HUES48 (cell line): ENCODE data around the gene TBC1D22B.
"Not testable (repeated sequence)": the region's sequence is repeated elsewhere in the genome, so short reads cannot be mapped to it uniquely, and the experiment has no call there.

Source experiments
- H3K27ac ChIP-seq: one replicate; pipeline ENCODE4 v1.7.0; 2013; ENCODE audit warnings: low read depth, low read length, inconsistent platforms
- H3K27me3 ChIP-seq: 2 replicates; pipeline ENCODE4 v1.6.1; 2013; ENCODE audit warnings: mild to moderate bottlenecking, low read length; ENCODE audit not compliant: control insufficient read depth, insufficient read depth
- H3K36me3 ChIP-seq: 2 replicates; pipeline ENCODE4 v1.6.1; 2013; ENCODE audit warnings: low read length; ENCODE audit not compliant: control insufficient read depth, insufficient read depth
- H3K4me1 ChIP-seq: 2 replicates; pipeline ENCODE4 v1.6.1; 2013; ENCODE audit warnings: mild to moderate bottlenecking, low read length; ENCODE audit not compliant: control insufficient read depth, insufficient read depth
- H3K4me3 ChIP-seq: 2 replicates; pipeline ENCODE4 v1.5.1; 2013; ENCODE audit warnings: mild to moderate bottlenecking, low read depth, low read length
- H3K9ac ChIP-seq: 2 replicates; pipeline ENCODE4 v1.6.1; 2013; ENCODE audit warnings: mild to moderate bottlenecking, low read depth, low read length, moderate library complexity
- H3K9me3 ChIP-seq: 2 replicates; pipeline ENCODE4 v1.6.1; 2013; ENCODE audit warnings: low read length; ENCODE audit not compliant: control insufficient read depth, insufficient read depth

Gene TBC1D22B

DNA sequence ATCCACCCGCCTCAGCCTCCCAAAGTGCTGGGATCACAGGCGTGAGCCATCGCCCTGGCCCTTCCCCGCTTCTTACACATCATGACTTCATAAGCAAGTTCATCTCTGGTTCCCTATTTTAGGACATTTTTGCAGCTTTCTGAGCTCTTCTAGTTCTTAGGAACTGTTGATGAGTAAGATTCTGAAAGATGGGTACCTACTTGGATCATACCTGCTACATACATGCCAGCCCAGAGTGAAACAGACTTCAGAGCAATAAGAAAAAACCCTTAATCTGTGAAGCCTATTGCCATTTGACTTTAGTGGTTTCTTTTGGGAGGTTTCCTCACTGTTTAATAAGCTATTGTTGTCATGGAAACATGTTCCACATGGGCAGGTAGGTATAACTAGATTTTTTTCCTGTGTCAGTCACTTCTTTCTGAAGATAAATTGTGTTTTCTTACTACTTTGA, 28.3 kb downstream of the TBC1D22B start:
- H3K9ac ChIP-seq = no peak overlapping the region
- peaks cover 78% of the 10 kb centered on the region for H3K36me3 ChIP-seq
- H3K4me3 ChIP-seq = no peak overlapping the region
- H3K27ac ChIP-seq = no peak overlapping the region
- no peaks in the 10 kb centered on the region for H3K27me3 ChIP-seq
- no peaks in the 10 kb centered on the region for H3K9me3 ChIP-seq
- H3K4me1 ChIP-seq = no peaks in the 10 kb centered on the region

DNA sequence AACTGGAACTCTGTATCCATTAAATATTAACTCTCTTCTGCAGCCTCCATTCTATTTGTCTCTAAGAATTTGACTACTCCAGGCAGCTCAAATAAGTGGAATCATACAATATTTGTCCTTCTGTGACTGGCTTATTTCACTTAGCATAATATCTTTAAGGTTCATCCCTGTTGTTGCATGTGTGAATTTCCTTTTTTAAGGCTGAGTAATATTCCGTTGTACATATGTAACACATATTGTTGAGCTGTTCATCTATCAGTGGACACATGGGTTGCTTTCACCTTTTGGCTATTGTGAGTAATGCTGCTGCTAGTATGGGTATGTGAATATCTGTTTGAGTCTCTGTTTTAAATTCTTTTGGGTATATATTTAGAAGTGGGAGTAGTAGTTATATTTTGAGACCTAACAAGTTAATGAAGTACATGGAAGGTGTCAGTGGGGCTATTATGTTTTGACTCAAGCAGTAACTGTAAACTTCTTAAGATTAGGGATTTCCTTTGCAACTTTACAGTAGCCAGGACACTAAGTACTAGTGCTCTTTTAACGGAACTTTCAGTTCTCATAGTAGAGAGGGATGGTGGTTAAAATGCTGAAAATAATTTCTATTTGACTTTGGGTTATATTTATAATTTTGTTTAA, 30.1 kb downstream of the TBC1D22B start:
- Histone ChIP-seq H3K4me3 (no peak overlapping the region), H3K4me1 (no peaks in the 10 kb centered on the region), H3K27ac (no peak overlapping the region), H3K36me3 (peaks cover 80% of the 10 kb centered on the region), H3K27me3 (no peaks in the 10 kb centered on the region), H3K9me3 (no peaks in the 10 kb centered on the region), H3K9ac (no peak overlapping the region)

DNA sequence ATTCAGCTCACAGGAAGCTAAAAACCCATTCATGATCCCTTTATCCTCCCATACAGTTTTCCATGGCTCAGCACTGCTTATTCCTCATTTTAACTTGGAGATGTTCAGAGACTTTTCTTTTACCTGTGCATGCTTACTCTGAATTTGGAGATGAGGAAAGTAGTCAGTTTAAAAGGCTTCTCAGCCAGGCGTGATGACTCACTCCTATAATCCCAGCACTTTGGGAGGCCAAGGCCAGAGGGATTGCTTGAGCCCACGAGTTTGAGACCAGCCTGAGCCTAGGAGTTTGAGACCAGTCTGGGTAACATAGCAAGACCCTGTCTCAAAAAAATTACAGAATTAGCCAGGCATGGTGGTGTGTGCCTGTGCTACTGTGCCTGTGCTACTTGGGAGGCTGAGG, 30.7 kb downstream of the TBC1D22B start:
- H3K27me3 ChIP-seq = no peaks in the 10 kb centered on the region
- H3K36me3 ChIP-seq = peaks cover 76% of the 10 kb centered on the region
- no peak overlapping the region for H3K9ac ChIP-seq
- no peak overlapping the region for H3K4me3 ChIP-seq
- no peak overlapping the region for H3K27ac ChIP-seq
- H3K4me1 ChIP-seq = no peaks in the 10 kb centered on the region
- no peaks in the 10 kb centered on the region for H3K9me3 ChIP-seq

DNA sequence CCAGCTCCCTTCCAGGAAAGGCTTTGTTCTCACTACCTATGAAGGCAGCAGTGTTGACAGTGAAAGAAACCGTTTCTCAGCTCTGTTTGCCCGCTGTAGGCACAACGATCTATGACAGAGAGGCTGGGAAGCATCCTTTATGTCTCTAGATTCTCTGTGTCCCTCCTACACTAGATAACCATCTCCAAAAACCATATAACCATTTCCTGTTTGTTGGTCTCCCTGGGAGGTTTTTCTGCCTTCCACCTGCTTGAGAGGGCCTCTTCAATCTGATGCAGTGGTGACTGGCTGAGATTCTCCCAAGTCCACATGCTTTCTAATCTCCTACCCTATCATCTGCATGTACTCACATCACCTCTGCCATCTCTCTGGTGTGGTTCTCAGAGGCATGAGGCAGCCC, 32.4 kb downstream of the TBC1D22B start:
- H3K27ac ChIP-seq = no peak overlapping the region
- H3K27me3 ChIP-seq = no peaks in the 10 kb centered on the region
- peaks cover 76% of the 10 kb centered on the region for H3K36me3 ChIP-seq
- no peaks in the 10 kb centered on the region for H3K9me3 ChIP-seq
- no peak overlapping the region for H3K4me3 ChIP-seq
- no peaks in the 10 kb centered on the region for H3K4me1 ChIP-seq
- H3K9ac ChIP-seq = no peak overlapping the region

DNA sequence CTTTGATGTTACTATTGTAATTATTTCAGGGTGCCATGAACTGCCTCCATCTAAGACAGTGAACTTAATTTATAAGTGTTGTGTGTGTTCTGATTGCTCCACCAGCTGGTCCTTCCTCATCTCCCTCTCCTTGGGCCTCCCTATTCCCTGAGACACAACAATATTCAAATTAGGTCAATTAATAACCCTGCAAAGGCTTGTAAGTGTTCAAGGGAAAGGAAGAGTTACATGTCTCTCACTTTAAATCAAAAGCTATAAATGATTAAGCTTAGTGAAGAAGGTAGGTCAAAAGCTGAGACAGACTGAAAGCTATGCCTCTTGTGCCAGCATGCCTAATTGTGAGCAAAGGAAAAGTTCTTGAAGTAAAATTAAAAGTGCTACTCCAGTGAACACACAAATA, 35.9 kb downstream of the TBC1D22B start:
- Histone ChIP-seq H3K27ac (no peak overlapping the region), H3K9me3 (no peaks in the 10 kb centered on the region), H3K4me3 (no peak overlapping the region), H3K36me3 (peaks cover 71% of the 10 kb centered on the region), H3K27me3 (no peaks in the 10 kb centered on the region), H3K4me1 (no peaks in the 10 kb centered on the region), H3K9ac (no peak overlapping the region)

DNA sequence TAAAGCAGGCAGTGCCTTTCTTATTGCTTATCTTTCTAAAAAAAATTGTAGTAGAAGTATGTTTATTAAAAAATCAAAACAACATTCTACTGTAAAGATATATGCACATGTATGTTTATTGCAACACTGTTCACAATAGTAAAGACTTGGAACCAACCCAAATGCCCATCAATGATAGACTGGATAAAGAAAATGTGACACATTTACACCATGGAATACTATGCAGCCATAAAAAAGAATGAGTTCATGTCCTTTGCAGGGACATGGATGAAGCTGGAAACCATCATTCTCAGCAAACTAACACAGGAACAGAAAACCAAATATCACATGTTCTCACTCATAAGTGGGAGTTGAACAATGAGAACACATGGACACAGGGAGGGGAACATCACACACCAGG, 40.1 kb downstream of the TBC1D22B start:
- not testable (repeated sequence) for H3K27me3 ChIP-seq, H3K4me1 ChIP-seq, H3K9ac ChIP-seq, H3K9me3 ChIP-seq, H3K4me3 ChIP-seq, H3K27ac ChIP-seq
- H3K36me3 ChIP-seq = peaks cover 54% of the 10 kb centered on the region

DNA sequence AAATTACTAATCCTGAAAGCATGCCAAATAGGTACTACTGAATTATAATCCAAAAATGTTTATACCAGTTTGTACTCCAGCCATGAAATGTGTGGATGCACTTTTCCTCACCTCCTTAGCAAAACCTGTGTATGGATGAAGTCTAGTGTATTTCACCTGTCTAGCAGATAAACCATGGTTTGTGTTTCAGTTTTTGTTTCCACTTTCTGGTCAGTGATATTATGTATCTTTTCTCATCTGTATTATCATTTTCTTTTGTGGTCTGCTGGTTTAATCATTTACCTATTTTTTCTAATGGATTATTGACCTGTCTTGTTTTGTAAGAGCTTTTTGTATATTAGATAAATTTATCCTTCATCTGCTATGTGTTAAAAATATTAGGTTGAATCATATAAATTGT, 41.4 kb downstream of the TBC1D22B start:
- Histone ChIP-seq H3K27me3 (no peaks in the 10 kb centered on the region), H3K9ac (no peak overlapping the region), H3K9me3 (no peaks in the 10 kb centered on the region), H3K27ac (no peak overlapping the region), H3K4me3 (no peak overlapping the region), H3K36me3 (peaks cover 54% of the 10 kb centered on the region), H3K4me1 (no peaks in the 10 kb centered on the region)

DNA sequence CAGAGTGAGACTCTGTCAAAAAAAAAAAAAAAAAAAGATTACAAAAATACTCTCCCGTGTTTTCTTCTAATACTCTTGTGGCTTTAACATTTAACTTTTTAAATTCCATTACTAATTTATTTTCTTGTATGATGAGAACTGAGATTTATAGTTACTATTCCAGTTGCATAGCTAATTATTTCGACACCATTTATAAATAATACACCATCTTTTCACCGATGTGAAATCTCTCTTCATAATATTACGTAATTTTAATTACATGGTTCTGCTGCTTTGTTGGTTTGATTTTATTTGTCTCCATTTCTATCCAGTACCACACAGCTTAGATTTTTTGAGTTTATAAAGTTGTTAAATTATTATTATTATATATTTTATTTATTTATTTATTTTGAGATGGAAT, 42.4 kb downstream of the TBC1D22B start:
- Histone ChIP-seq H3K4me3 (no peak overlapping the region), H3K36me3 (peaks cover 51% of the 10 kb centered on the region)

DNA sequence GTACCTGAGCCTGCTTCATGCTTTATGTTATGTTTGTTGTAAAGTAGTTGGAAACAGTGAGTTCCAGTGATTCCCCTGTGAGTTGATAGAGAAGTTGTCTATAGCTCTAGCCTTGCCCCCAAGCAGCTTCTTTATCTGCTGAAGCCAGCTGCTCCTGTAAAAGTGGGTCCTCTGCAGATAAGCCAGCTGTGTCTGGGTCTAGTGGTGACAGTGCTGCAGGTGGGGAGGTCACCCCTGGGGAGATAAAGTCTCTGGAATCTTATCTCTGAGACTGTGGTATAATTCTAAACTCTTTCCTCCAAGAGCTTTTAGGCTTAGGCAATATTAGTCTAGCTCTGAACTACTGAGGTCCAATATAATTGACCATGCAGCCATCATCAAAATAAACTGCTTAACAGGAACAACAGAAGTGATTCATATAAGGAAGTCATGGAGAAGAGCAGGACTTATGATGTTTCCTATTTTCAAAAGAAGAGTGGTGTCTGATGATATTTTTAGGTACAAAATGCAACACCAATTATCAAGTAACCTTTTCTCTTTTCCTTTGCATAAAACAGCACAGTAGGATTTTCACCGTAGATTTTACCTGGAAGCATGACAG, 44.6 kb downstream of the TBC1D22B start:
- Histone ChIP-seq H3K27me3 (no peaks in the 10 kb centered on the region), H3K27ac (no peak overlapping the region), H3K9ac (no peak overlapping the region), H3K4me1 (no peaks in the 10 kb centered on the region), H3K36me3 (peaks cover 43% of the 10 kb centered on the region), H3K9me3 (no peaks in the 10 kb centered on the region), H3K4me3 (no peak overlapping the region)

More for the DNA sequence above, 42.4 kb downstream of the TBC1D22B start:
- no peaks in the 10 kb centered on the region for H3K4me1 ChIP-seq
- no peak overlapping the region for H3K27ac ChIP-seq
- no peaks in the 10 kb centered on the region for H3K27me3 ChIP-seq
- H3K9ac ChIP-seq = no peak overlapping the region
- no peaks in the 10 kb centered on the region for H3K9me3 ChIP-seq

DNA sequence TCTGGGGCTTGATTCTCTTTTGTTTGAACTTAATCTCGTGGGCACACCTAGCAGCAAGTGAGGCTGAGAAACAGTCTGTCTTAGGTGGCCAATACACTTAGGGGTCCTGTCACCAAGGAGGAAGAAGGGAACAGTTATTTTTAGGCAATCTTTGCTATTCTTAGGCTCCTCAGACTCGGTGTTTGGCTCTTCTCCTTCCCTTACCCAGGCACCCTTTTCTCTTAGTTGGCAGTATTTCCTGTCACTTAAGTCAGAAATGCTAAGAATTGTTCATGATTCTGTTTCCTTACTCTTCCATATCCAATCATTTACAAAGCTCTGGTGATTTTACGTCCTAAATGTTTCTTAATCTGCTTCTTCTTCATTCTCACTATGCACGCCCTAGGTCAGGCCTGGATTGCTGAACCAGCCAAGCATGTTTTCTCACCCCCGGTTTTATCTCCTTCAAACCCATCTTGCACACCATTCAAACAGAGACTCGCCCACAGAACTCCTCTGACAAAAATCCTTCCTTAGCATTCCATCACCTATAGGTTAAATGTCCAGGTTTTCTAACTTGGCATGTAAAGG, 45.6 kb downstream of the TBC1D22B start:
- Histone ChIP-seq H3K4me1 (no peaks in the 10 kb centered on the region), H3K9ac (no peak overlapping the region), H3K27ac (no peak overlapping the region), H3K36me3 (peaks cover 42% of the 10 kb centered on the region), H3K27me3 (no peaks in the 10 kb centered on the region), H3K4me3 (no peak overlapping the region), H3K9me3 (no peaks in the 10 kb centered on the region)

DNA sequence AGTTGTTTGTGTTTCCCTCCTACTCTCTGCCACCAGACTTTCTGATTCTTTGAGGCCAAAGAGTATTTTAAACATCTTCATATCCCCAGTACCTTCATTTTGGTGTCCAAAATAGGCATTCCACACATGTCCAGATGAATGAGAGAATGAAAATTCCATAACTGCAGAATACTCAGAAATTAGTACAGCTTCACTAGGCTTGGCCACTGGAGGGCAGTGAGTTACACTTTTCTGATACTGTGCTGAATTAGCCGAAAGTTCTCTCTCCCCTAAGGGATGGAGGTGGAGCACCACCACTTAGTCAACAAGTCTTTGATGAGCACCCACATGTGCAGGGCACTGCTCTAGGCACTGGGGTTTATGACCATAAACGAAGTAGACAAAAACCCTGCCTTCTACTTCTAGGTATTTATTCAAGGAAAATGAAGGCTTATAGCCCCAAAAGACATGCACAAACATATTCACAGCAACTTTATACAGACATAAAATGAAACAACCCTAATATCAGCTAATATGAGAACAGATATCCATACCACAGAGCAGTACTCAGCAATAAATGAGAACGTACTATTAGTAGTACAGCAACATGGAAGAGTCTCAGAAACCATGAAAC, 46.4 kb downstream of the TBC1D22B start:
- H3K9ac ChIP-seq = no peak overlapping the region

More for the DNA sequence above, 46.4 kb downstream of the TBC1D22B start:
- Histone ChIP-seq H3K36me3 (peaks cover 40% of the 10 kb centered on the region), H3K27me3 (no peaks in the 10 kb centered on the region), H3K9me3 (no peaks in the 10 kb centered on the region), H3K4me1 (no peaks in the 10 kb centered on the region), H3K4me3 (no peak overlapping the region), H3K27ac (no peak overlapping the region)
